ENCODE results near the gene HSPA12A.

- TF ChIP-seq EP300 (IDR thresholded peaks at IDR 0.05) (no peak), CTCF (IDR thresholded peaks at IDR 0.05) (peak in 4 of 5 experiments; percentile 18 to 29 (median 22))
These were observed 23.3 kb upstream of the HSPA12A start for GRCh38 chr10:116765648-116766081.
